Caco-2 (cell line): ENCODE data around the gene STON2. TPM values are rescaled to one million over a fixed set of nuclear protein-coding genes. Genes with fewer than 3 reads are reported as not detected.

Experiments
- BruUV-seq: library from RNA; stranded (reverse); fragments of 400-500 nt; replicated peaks from 2 replicates; lab custom pipeline; 2021; lab: Mats Ljungman, UMichigan
- CTCF ChIA-PET: fragments of 300-600 bp; sonication (Branson Sonifier 250); formaldehyde crosslinking; loops from one replicate; lab custom pipeline; 2022; ENCODE audit warnings: antibody characterized with exemption; lab: Charles Lee
- POLR2A ChIA-PET: fragments of 300-600 bp; sonication (Branson Sonifier 250); formaldehyde crosslinking; loops from one replicate; lab custom pipeline; 2022; ENCODE audit warnings: antibody characterized with exemption; lab: Charles Lee
- DNase-seq, 2 experiments: peaks; one replicate each; pipeline versions ENCODE4 v3.0.0 to v3.0.0-alpha.2; 2020 to 2022
- H3K27me3 ChIP-seq: replicated peaks from 2 replicates; pipeline ENCODE4 v1.6.0; 2011; ENCODE audit warnings: low read length; ENCODE audit not compliant: control insufficient read depth, insufficient read depth
- H3K36me3 ChIP-seq: 2 replicates; pipeline ENCODE4 v1.5.1; 2011; ENCODE audit warnings: low read length; ENCODE audit not compliant: control insufficient read depth, insufficient read depth
- H3K4me1 ChIP-seq: fragments of 250-450 bp; sonication (Bioruptor Pico); 2 replicates; pipeline ENCODE4 v1.5.1; 2020; ENCODE audit warnings: mild to moderate bottlenecking
- H3K4me3 ChIP-seq: 2 replicates; pipeline ENCODE4 v1.5.1; 2011; ENCODE audit warnings: low read depth, mild to moderate bottlenecking, control low read depth, low read length
- H3K9me3 ChIP-seq: fragments of 250-450 bp; sonication (Bioruptor Pico); 2 replicates; pipeline ENCODE4 v1.5.1; 2020; ENCODE audit warnings: mild to moderate bottlenecking, moderate library complexity
- H3K27ac Mint-ChIP-seq: one replicate; pipeline ENCODE4 v1.8.0; 2022; ENCODE audit warnings: mixed read lengths; ENCODE audit not compliant: unreplicated experiment
- H3K27me3 Mint-ChIP-seq: one replicate; pipeline ENCODE4 v1.8.0; 2022; ENCODE audit warnings: mixed read lengths; ENCODE audit not compliant: insufficient read depth, unreplicated experiment
- H3K36me3 Mint-ChIP-seq: one replicate; pipeline ENCODE4 v1.8.0; 2022; ENCODE audit warnings: mild to moderate bottlenecking, mixed read lengths; ENCODE audit not compliant: insufficient read depth, unreplicated experiment
- H3K4me1 Mint-ChIP-seq: one replicate; pipeline ENCODE4 v1.8.0; 2022; ENCODE audit warnings: low read depth, mixed read lengths; ENCODE audit not compliant: unreplicated experiment
- H3K4me3 Mint-ChIP-seq: one replicate; pipeline ENCODE4 v1.8.0; 2022; ENCODE audit warnings: mild to moderate bottlenecking, moderate library complexity, mixed read lengths; ENCODE audit not compliant: unreplicated experiment
- H3K9me3 Mint-ChIP-seq: one replicate; pipeline ENCODE4 v1.8.0; 2022; ENCODE audit warnings: mixed read lengths; ENCODE audit not compliant: unreplicated experiment
- intact Hi-C: fragments of 100-400 bp; cut with micrococcal nuclease; formaldehyde crosslinking; loops from one replicate; pipeline ENCODE4 v1.10.0; 2022; ENCODE audit not compliant: unreplicated experiment
- total RNA-seq: library from RNA; stranded (reverse); gene quantifications from 2 replicates; pipeline ENCODE4 v1.2.3, GENCODE V29; 2022
- TF ChIP-seq, protein P1 (sequence below), 2 experiments: fragments of 200-600 bp in 1 of 2; IDR thresholded peaks; 1 replicate in 1 of 2; 2 replicates in 1 of 2; pipeline versions ENCODE4 v1.5.1 to v1.8.0; 2011 to 2022; ENCODE audit warnings: antibody characterized with exemption in 1 of 2, control low read depth in 1 of 2, inconsistent platforms in 1 of 2, low read depth in 1 of 2, low read length in 1 of 2, mild to moderate bottlenecking in 1 of 2, moderate library complexity in 1 of 2; ENCODE audit not compliant: insufficient read depth in 1 of 2, severe bottlenecking in 1 of 2, unreplicated experiment in 1 of 2

The STON2 gene
- total RNA-seq, 1 experiment from 2014 or later: 43.5 TPM

DNA sequence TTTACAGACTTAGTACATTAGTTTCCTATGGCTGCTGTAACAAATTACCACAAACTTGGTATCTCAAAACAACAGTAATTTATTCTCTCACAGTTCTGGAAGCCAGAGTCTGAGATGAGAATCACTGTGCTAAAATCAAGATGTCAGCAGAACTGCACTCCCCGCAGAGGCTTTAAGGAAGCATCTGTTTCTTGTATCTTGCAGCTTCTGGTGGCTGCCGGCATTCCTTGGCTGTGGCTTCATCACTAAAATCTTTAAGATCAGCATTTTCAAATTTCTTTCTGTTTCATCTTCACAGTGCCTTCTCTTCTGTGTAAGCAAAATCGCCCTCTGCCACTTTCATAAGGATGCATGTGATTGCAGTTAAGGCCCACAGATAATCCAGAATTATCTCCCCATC is 9.4 kb downstream of the STON2 start:
- Mint-ChIP-seq H3K27ac (no peak overlapping the region), H3K27me3 (no peaks in the 10 kb centered on the region)

DNA sequence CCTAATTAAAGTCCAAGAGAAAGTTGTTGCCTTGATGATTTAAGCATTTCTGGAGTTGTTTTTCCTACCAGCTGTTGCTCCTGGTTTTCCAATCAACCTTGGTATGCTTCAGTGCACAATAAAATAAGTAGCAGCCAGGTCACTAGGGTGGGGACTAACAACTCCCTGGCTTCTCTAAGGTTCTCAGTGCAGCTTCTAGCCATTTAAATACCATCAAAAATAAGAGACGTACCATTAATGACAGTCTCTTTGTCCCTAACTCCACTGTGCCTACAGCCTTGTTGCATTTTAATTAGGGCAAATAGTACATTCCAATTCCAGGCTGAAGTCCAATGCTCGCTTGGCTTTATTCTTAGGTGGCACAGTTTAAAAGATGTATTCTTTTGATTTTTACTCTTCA is 11.8 kb downstream of the STON2 start:
- H3K27me3 ChIP-seq: no peaks in the 10 kb centered on the region
- intact Hi-C loops: loop anchor here (5.0 kb wide), 1 partner anchor 64 kb away; no protein-coding TSS in a partner anchor
- no peak overlapping the region for H3K27ac Mint-ChIP-seq
- H3K36me3 Mint-ChIP-seq: peaks cover 7% of the 10 kb centered on the region
- no peaks in the 10 kb centered on the region for H3K36me3 ChIP-seq
- no peaks in the 10 kb centered on the region for H3K9me3 Mint-ChIP-seq
- H3K4me1 ChIP-seq: peaks cover 14% of the 10 kb centered on the region
- BruUV-seq: no TSS peak
- no peak overlapping the region for H3K4me3 ChIP-seq
- H3K4me3 Mint-ChIP-seq: no peak overlapping the region
- TF ChIP-seq, protein P1, sequence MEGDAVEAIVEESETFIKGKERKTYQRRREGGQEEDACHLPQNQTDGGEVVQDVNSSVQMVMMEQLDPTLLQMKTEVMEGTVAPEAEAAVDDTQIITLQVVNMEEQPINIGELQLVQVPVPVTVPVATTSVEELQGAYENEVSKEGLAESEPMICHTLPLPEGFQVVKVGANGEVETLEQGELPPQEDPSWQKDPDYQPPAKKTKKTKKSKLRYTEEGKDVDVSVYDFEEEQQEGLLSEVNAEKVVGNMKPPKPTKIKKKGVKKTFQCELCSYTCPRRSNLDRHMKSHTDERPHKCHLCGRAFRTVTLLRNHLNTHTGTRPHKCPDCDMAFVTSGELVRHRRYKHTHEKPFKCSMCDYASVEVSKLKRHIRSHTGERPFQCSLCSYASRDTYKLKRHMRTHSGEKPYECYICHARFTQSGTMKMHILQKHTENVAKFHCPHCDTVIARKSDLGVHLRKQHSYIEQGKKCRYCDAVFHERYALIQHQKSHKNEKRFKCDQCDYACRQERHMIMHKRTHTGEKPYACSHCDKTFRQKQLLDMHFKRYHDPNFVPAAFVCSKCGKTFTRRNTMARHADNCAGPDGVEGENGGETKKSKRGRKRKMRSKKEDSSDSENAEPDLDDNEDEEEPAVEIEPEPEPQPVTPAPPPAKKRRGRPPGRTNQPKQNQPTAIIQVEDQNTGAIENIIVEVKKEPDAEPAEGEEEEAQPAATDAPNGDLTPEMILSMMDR (IDR thresholded peaks at IDR 0.05; ENCODE audit: insufficient read depth in 1 of 2, low read depth in 1 of 2, low read length in 1 of 2, severe bottlenecking in 1 of 2, unreplicated experiment in 1 of 2): no peak
- ChIA-PET POLR2A (no interaction called here), CTCF (no interaction called here)
- no peaks in the 10 kb centered on the region for H3K4me1 Mint-ChIP-seq
- no peak for DNase-seq
- H3K9me3 ChIP-seq: no peaks in the 10 kb centered on the region
- H3K27me3 Mint-ChIP-seq: no peaks in the 10 kb centered on the region

More for the DNA sequence above, 9.4 kb downstream of the STON2 start:
- Histone ChIP-seq H3K9me3 (no peaks in the 10 kb centered on the region), H3K4me1 (peaks cover 17% of the 10 kb centered on the region), H3K4me3 (no peak overlapping the region), H3K27me3 (no peaks in the 10 kb centered on the region), H3K36me3 (no peaks in the 10 kb centered on the region; the same call in 1 of the 2 replicates)
- Mint-ChIP-seq H3K9me3 (no peaks in the 10 kb centered on the region), H3K4me3 (no peak overlapping the region), H3K36me3 (peaks cover 4% of the 10 kb centered on the region), H3K4me1 (no peaks in the 10 kb centered on the region)
- no peak for DNase-seq
- no TSS peak for BruUV-seq
- TF ChIP-seq, protein P1 (IDR thresholded peaks at IDR 0.05; ENCODE audit: insufficient read depth in 1 of 2, low read depth in 1 of 2, low read length in 1 of 2, severe bottlenecking in 1 of 2, unreplicated experiment in 1 of 2): no peak
- ChIA-PET POLR2A (no interaction called here), CTCF (no interaction called here)
- intact Hi-C loops: no loop called here

DNA sequence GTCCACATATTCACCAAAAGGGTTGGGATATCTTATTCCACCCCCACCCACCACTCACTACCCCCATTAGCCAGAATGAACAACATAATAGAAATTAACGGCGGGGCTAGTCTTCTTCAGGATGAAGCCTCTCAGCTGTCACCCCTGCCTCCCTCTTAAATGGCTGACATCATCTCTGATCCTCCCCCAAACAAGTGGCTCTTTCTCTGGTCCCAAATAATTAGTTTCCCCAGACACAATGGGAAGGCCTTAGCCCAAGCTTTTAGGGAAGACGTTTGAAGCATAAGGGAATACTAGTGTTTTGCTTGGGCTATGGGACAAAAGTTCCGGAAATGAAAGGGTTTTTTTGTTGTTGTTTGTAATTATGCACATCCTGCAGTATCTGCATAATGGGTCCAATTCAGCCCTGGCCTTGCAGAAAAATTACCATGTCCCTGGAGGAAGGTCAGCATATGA is 13.8 kb downstream of the STON2 start:
- Mint-ChIP-seq H3K27ac (no peak overlapping the region), H3K36me3 (peaks cover 7% of the 10 kb centered on the region), H3K4me3 (no peak overlapping the region), H3K9me3 (no peaks in the 10 kb centered on the region), H3K27me3 (no peaks in the 10 kb centered on the region), H3K4me1 (no peaks in the 10 kb centered on the region)
- intact Hi-C loops: loop anchor here (5.0 kb wide), 1 partner anchor 66 kb away; no protein-coding TSS in a partner anchor
- TF ChIP-seq, protein P1 (IDR thresholded peaks at IDR 0.05; ENCODE audit: insufficient read depth in 1 of 2, low read depth in 1 of 2, low read length in 1 of 2, severe bottlenecking in 1 of 2, unreplicated experiment in 1 of 2): no peak
- CTCF ChIA-PET: no interaction called here
- Histone ChIP-seq H3K4me3 (no peak overlapping the region), H3K36me3 (no peaks in the 10 kb centered on the region), H3K27me3 (no peaks in the 10 kb centered on the region), H3K9me3 (no peaks in the 10 kb centered on the region), H3K4me1 (no peaks in the 10 kb centered on the region)
- BruUV-seq: no TSS peak
- DNase-seq: no peak
- POLR2A ChIA-PET: no interaction called here
